Measurements from ENCODE around the gene PTCSC3.

- TF ChIP-seq CTCF (IDR thresholded peaks at IDR 0.05): no peak
- TF ChIP-seq POLR2A (IDR thresholded peaks at IDR 0.05): no peak
- no peak for TF ChIP-seq EP300 (IDR thresholded peaks at IDR 0.05)
- no peak for TF ChIP-seq POLR2AphosphoS5 (IDR thresholded peaks at IDR 0.05)
These were observed 9.1 kb downstream of the PTCSC3 start for GRCh38 chr14:36167431-36167830.
